CD4-positive, alpha-beta T cell treated with Interleukin-4 for 1 hour (primary cell): ENCODE results near the gene TBX5.

ENCODE experiments used
- DNase-seq, 2 donors: peaks; one replicate each; pipeline ENCODE4 v3.0.0-alpha.2; 2020 to 2022

The TBX5 gene

DNA sequence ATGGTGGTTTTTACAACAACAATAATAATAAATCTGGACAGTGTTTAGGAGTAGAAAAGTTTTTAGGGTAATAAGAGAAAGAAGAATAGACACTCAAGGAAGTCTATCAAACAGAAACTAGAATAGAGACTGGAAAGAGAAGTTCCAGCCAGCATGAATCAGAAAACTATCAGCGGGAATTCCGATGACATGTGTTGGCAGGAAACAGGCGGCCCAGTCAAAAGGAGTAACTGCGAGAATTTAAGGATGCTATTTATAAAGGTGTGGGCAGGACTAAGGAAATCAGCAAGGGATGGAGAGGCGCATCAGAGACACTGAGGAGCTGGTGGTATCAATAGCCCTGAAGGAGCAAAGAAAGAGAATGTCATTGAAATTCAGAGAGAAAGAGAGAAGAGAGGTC is 89.9 kb downstream of the TBX5 start:
- no peak for DNase-seq

DNA sequence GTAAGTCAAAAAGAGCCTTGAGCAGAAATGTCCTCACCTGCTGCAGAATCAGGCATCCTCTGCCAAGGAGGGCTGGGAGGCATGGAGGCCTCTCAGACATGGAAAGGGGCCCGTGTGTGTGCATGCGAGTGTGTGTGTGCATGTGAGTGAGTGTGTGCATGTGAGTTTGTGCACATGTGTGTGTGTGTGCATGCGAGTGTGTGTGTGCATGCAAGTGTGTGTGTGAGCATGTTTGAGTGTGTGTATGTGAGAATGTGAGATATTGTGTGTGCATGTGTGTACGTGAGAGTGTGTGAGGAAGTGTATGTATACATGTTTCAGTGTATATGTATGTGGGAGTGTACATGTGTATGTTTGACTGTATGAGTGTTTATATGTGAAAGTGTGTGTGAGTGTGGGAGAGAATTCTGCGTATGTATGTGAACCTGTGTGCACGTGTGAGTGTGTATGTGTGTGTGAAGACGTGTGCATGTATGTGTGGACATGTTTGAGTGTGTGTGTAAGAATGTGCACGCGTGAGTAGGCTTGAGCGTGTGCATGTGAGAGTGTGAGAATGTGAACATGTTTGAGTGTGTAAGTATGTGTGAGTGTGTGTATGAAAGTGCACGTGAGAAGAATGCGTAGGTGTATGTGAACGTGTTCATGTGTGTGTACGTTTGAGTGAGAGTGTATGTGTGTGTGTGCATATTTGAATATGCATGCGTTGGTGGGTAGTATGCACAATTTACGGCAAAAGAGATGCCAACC is 90.8 kb downstream of the TBX5 start:
- no peak for DNase-seq

DNA sequence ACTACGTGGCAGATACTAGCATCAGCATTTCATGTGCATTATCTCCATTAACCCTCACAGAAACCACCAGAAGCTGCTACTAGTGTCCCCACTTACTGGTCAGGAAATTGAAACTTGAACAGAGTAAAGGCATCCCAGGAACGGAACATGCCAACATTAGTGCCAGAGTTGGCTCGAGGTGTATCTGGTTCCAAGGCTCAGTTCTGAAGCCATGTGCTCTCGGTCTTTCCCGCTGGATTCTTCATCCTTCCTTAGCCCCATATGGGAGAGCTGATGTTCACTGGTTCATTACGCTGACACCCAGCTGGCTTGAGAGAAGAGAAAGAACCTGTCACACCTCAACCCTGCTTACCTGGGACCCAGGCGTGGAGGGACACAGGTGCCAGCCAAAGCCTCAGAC is 91.5 kb downstream of the TBX5 start:
- DNase-seq, result no peak

DNA sequence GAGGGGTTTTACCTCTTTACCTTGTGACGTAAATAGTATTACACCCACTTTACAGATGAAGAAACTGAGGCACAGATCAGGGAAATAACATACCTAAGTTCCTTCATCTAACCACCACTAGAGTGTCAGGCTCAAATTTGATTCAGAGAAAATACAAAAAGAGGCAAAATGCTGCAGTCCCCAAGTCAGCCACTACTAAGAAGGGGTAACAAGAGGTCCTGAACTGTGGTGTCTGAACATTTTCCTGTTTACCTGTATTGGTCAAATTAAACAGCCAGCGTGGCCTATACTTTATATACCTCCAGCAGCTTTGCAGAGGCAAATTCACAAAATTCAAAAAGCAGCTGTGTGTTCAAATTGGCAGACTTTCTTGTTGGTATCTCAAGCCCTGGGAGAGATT is 92.0 kb downstream of the TBX5 start:
- DNase-seq, result no peak

DNA sequence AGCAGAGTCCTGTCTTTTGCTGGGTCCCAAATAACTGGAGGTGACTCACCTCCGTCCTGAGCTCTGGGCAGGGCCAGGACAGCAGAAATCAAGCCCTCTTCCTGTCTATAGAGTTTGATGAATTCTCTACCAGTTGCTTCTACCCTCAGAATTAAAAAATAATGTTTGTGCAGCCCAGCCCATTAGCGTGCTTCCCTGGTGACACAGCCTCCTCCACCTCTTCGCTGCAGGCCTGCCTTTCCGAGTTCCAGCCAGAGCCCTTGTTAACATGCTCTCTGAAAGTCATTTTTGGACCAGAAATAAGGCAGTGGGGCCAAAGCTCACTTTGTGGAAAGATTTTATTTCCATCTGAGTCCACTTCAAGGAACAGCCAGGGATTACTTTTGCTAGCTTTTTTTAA is 94.0 kb downstream of the TBX5 start:
- DNase-seq, result no peak

DNA sequence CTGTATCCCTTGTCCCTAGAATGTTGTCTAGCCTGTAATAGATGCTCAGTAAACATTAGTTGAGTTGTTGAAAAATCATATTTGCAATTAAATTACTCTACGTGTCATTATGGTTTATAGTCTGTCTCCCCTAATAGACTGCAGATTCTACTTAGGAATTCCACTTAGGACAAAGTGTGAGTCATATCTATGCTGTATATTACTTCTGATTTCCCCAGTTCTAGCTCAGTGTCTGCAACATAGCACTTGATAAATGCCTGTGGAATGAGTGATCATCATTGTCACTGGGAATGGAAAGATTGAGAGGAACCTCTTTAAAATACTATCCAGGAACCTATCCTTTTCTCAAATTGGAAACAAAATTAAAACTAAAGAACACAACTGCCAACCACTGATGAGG is 99.3 kb downstream of the TBX5 start:
- no peak for DNase-seq

DNA sequence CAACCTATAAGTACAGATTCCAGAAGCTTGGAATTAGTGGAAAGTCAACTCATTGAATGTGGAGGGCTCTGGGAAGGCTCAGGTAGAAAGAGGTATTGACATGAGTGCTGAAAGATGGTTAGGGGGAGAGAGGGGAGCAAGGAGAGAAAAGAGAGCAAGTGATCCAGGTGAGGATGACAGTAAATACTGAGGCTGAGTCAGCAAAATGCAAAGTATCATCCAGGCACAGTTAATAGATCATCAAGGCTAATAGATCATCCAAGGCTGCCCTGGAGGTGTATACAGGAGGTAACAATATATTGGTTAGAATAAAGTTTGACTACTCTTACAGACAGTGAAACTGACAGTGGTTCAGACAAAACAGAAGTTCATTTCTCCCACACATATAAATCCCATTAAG is 100.5 kb downstream of the TBX5 start:
- no peak for DNase-seq
